ENCODE measurements around the gene KDM3A. TPM values are rescaled to one million over a fixed set of nuclear protein-coding genes. Genes with fewer than 3 reads are reported as not detected.

The KDM3A gene
- total RNA-seq, 1 experiment from 2014 or later = 48.4 TPM

GRCh38 chr2:86443631-86444350 is 2.6 kb downstream of the KDM3A start:
- CTCF ChIA-PET = no interaction called here
- Histone ChIP-seq H3K4me1 (ENCODE audit: control insufficient read depth, insufficient read depth, low read length) (peaks cover 12% of the 10 kb centered on the region), H3K27ac (ENCODE audit: low read length) (no peak overlapping the region), H3K9me3 (ENCODE audit: control insufficient read depth, insufficient read depth, low read depth, low read length) (peaks cover 17% of the 10 kb centered on the region), H3K4me3 (ENCODE audit: low read depth in 2 of 2, low read length in 2 of 2) (peak overlapping the region in 1 of 2 experiments; percentile 91; a peak in 2 of 4 replicates), H3K36me3 (ENCODE audit: control insufficient read depth, insufficient read depth, low read length) (peaks cover 5% of the 10 kb centered on the region), H3K27me3 (ENCODE audit: control insufficient read depth, insufficient read depth, low read length) (no peaks in the 10 kb centered on the region)
- intact Hi-C loops (cut with micrococcal nuclease; ENCODE audit: unreplicated experiment) = no loop called here
- BruUV-seq (replicated peaks) = TSS peak; percentile 70
- DNase-seq (ENCODE audit: low read depth, low spot score) (no peak), ATAC-seq (no peak)
- TF ChIP-seq SIN3A (IDR thresholded peaks at IDR 0.05; ENCODE audit: borderline replicate concordance, insufficient read depth, low read depth, low read length) (no peak), REST (IDR thresholded peaks at IDR 0.05; ENCODE audit: insufficient read depth in 1 of 2, low read depth in 2 of 2, low read length in 1 of 2) (no peak), POLR2AphosphoS5 (IDR thresholded peaks at IDR 0.05; ENCODE audit: low read depth, low read length) (no peak), TCF7L2 (IDR thresholded peaks at IDR 0.05; ENCODE audit: low read depth, low read length) (no peak), CTCF (IDR thresholded peaks at IDR 0.05) (no peak)
- in situ Hi-C loops (cut with HindIII; ENCODE audit: low pct_unique_long_range_greater_than_20kb, low sequenced_read_pairs) = no loop called here
- POLR2A ChIA-PET = interaction anchor here (0.6 kb wide), 1 partner anchor 208 kb away, joined by 4 read pairs; no protein-coding TSS in a partner anchor

GRCh38 chr2:86445436-86445835 is 4.3 kb downstream of the KDM3A start:
- POLR2A ChIA-PET = interaction anchor here (0.5 kb wide), 1 partner anchor 382 kb away, joined by 5 read pairs; no protein-coding TSS in a partner anchor
- Histone ChIP-seq H3K36me3 (ENCODE audit: control insufficient read depth, insufficient read depth, low read length) (peaks cover 5% of the 10 kb centered on the region), H3K4me1 (ENCODE audit: control insufficient read depth, insufficient read depth, low read length) (peaks cover 12% of the 10 kb centered on the region), H3K9me3 (ENCODE audit: control insufficient read depth, insufficient read depth, low read depth, low read length) (peaks cover under 1% of the 10 kb centered on the region; the same call in 1 of the 2 replicates), H3K27ac (ENCODE audit: low read length) (no peak overlapping the region), H3K27me3 (ENCODE audit: control insufficient read depth, insufficient read depth, low read length) (no peaks in the 10 kb centered on the region), H3K4me3 (ENCODE audit: low read depth in 2 of 2, low read length in 2 of 2) (no peak overlapping the region)
- in situ Hi-C loops (cut with HindIII; ENCODE audit: low pct_unique_long_range_greater_than_20kb, low sequenced_read_pairs) = no loop called here
- BruUV-seq (replicated peaks) = no TSS peak
- TF ChIP-seq POLR2AphosphoS5 (IDR thresholded peaks at IDR 0.05; ENCODE audit: low read depth, low read length) (no peak), TCF7L2 (IDR thresholded peaks at IDR 0.05; ENCODE audit: low read depth, low read length) (no peak), CTCF (IDR thresholded peaks at IDR 0.05) (no peak), SIN3A (IDR thresholded peaks at IDR 0.05; ENCODE audit: borderline replicate concordance, insufficient read depth, low read depth, low read length) (no peak), REST (IDR thresholded peaks at IDR 0.05; ENCODE audit: insufficient read depth in 1 of 2, low read depth in 2 of 2, low read length in 1 of 2) (no peak)
- intact Hi-C loops (cut with micrococcal nuclease; ENCODE audit: unreplicated experiment) = no loop called here
- CTCF ChIA-PET = no interaction called here
- ATAC-seq = no peak
- DNase-seq (ENCODE audit: low read depth, low spot score) = no peak
